H1 (cell line): ENCODE data around the gene NPAS4. TPM values are rescaled to one million over a fixed set of nuclear protein-coding genes. Genes with fewer than 3 reads are reported as not detected.

ENCODE experiments used
- CTCF ChIA-PET: fragments of 300-600 bp; sonication (Branson Sonifier 250); formaldehyde crosslinking; loops from one replicate; lab custom pipeline; 2021; ENCODE audit not compliant: partially characterized antibody; lab: Charles Lee
- POLR2A ChIA-PET: fragments of 300-600 bp; sonication (Branson Sonifier 250); formaldehyde crosslinking; loops from one replicate; lab custom pipeline; 2021; ENCODE audit warnings: inconsistent platforms; ENCODE audit not compliant: partially characterized antibody; lab: Charles Lee
- DNase-seq, 2 experiments: peaks; one replicate each; pipeline versions ENCODE4 v3.0.0 to v3.0.0-alpha.2; 2010 to 2022; ENCODE audit warnings: low spot score in 2 of 2, low read depth in 1 of 2, mixed read lengths in 1 of 2
- FAIRE-seq: peaks from 2 replicates; lab custom pipeline; 2011; peaks lifted over from hg19 to GRCh38; lab: Jason Lieb, UNC
- H2AFZ ChIP-seq: 2 replicates; pipeline ENCODE4 v1.8.1; 2012; ENCODE audit warnings: low read length, inconsistent platforms
- H2AK5ac ChIP-seq: 2 replicates; pipeline ENCODE4 v1.6.1; 2013; ENCODE audit warnings: low read depth, low read length
- H2BK120ac ChIP-seq: replicated peaks from 2 replicates; pipeline ENCODE3; 2013; ENCODE audit warnings: low read depth, low read length, inconsistent platforms
- H2BK12ac ChIP-seq: 2 replicates; pipeline ENCODE4 v1.6.1; 2013; ENCODE audit warnings: low read depth, low read length
- H2BK15ac ChIP-seq: 2 replicates; pipeline ENCODE4 v1.6.1; 2013; ENCODE audit warnings: low read length
- H2BK20ac ChIP-seq: 2 replicates; pipeline ENCODE4 v1.6.1; 2013; ENCODE audit warnings: low read length
- H2BK5ac ChIP-seq: 2 replicates; pipeline ENCODE4 v1.6.1; 2013; ENCODE audit warnings: low read depth, low read length
- H3K14ac ChIP-seq: 2 replicates; pipeline ENCODE4 v1.6.1; 2013; ENCODE audit warnings: inconsistent platforms; ENCODE audit not compliant: insufficient read length
- H3K18ac ChIP-seq: 2 replicates; pipeline ENCODE4 v1.6.1; 2013; ENCODE audit warnings: low read length; ENCODE audit errors: extremely low read depth
- H3K23ac ChIP-seq: 2 replicates; pipeline ENCODE4 v1.6.1; 2013; ENCODE audit warnings: inconsistent platforms; ENCODE audit not compliant: insufficient read length
- H3K23me2 ChIP-seq: 2 replicates; pipeline ENCODE4 v1.6.1; 2013; ENCODE audit warnings: low read depth, low read length
- H3K27ac ChIP-seq: 2 replicates; pipeline ENCODE4 v1.6.1; 2011; ENCODE audit warnings: low read depth, low read length, inconsistent platforms
- H3K27me3 ChIP-seq, 4 experiments: replicated peaks in 1 of 4; 1 replicate in 1 of 4; 2 replicates in 3 of 4; pipeline versions ENCODE4 v1.6.1 to v1.8.1; 2011 to 2013; ENCODE audit warnings: low read length in 3 of 4, mild to moderate bottlenecking in 3 of 4, inconsistent platforms in 2 of 4, mixed read lengths in 2 of 4, moderate library complexity in 1 of 4; ENCODE audit not compliant: control insufficient read depth in 3 of 4, insufficient read depth in 3 of 4; ENCODE audit errors: extremely low read depth in 1 of 4
- H3K36me3 ChIP-seq, 4 experiments: 2 replicates each; pipeline versions ENCODE4 v1.6.1 to v1.8.1; 2011 to 2013; ENCODE audit warnings: mild to moderate bottlenecking in 4 of 4, low read length in 3 of 4, moderate library complexity in 2 of 4, control low read depth in 1 of 4, inconsistent platforms in 1 of 4; ENCODE audit not compliant: insufficient read depth in 4 of 4, control insufficient read depth in 2 of 4
- H3K4ac ChIP-seq: replicated peaks from 2 replicates; pipeline ENCODE3; 2013; ENCODE audit warnings: low read length, low read depth, mixed read lengths, inconsistent platforms; ENCODE audit not compliant: insufficient read length
- H3K4me1 ChIP-seq, 4 experiments: replicated peaks in 1 of 4; 1 replicate in 1 of 4; 2 replicates in 3 of 4; pipeline versions ENCODE4 v1.6.1 to v1.8.1; 2011 to 2013; ENCODE audit warnings: low read length in 3 of 4, inconsistent platforms in 2 of 4, mixed read lengths in 1 of 4; ENCODE audit not compliant: insufficient read depth in 4 of 4, control insufficient read depth in 3 of 4
- H3K4me2 ChIP-seq, 2 experiments: 2 replicates each; pipeline versions ENCODE4 v1.6.1 to v1.8.1; 2011 to 2013; ENCODE audit warnings: low read depth in 2 of 2, low read length in 2 of 2, control low read depth in 1 of 2, inconsistent platforms in 1 of 2, mild to moderate bottlenecking in 1 of 2; ENCODE audit not compliant: insufficient read depth in 1 of 2
- H3K4me3 ChIP-seq, 4 experiments: fragments of 200-600, 300-600 bp in 1 of 4; sonication (generic), shearing (Covaris generic), sonication (Bioruptor Twin) in 1 of 4; 2 replicates each; pipeline versions ENCODE4 v1.5.1 to v1.8.1; 2011 to 2016; ENCODE audit warnings: low read length in 4 of 4, low read depth in 3 of 4, control low read depth in 2 of 4, inconsistent platforms in 2 of 4, mild to moderate bottlenecking in 2 of 4, mixed read lengths in 1 of 4, moderate library complexity in 1 of 4; ENCODE audit not compliant: insufficient read depth in 2 of 4; ENCODE audit errors: extremely low read depth in 1 of 4
- H3K56ac ChIP-seq: replicated peaks from 2 replicates; pipeline ENCODE3; 2013; ENCODE audit warnings: low read depth, mild to moderate bottlenecking, mixed read lengths, low read length, inconsistent platforms; ENCODE audit not compliant: insufficient read length
- H3K79me1 ChIP-seq: 2 replicates; pipeline ENCODE4 v1.6.1; 2013; ENCODE audit warnings: low read depth, low read length, control low read depth
- H3K79me2 ChIP-seq, 2 experiments: 2 replicates each; pipeline versions ENCODE4 v1.6.1 to v1.8.1; 2012 to 2013; ENCODE audit warnings: low read length in 2 of 2, mild to moderate bottlenecking in 2 of 2, inconsistent platforms in 1 of 2; ENCODE audit not compliant: insufficient read depth in 2 of 2, control insufficient read depth in 1 of 2
- H3K9ac ChIP-seq, 4 experiments: replicated peaks in 1 of 4; 1 replicate in 1 of 4; 2 replicates in 3 of 4; pipeline versions ENCODE4 v1.6.1 to v1.8.1; 2011 to 2013; ENCODE audit warnings: low read depth in 3 of 4, low read length in 3 of 4, control low read depth in 2 of 4, mild to moderate bottlenecking in 2 of 4, moderate library complexity in 2 of 4, inconsistent platforms in 1 of 4; ENCODE audit errors: extremely low read depth in 1 of 4
- H3K9me3 ChIP-seq, 2 experiments: 2 replicates each; pipeline versions ENCODE4 v1.6.1 to v1.8.1; 2012 to 2013; ENCODE audit warnings: mild to moderate bottlenecking in 2 of 2, moderate library complexity in 2 of 2, control low read depth in 1 of 2, inconsistent platforms in 1 of 2, low read depth in 1 of 2, low read length in 1 of 2, mixed read lengths in 1 of 2; ENCODE audit not compliant: insufficient read depth in 2 of 2
- H4K20me1 ChIP-seq, 2 experiments: replicated peaks in 1 of 2; 2 replicates each; pipeline versions ENCODE3 to v1.8.1; 2011 to 2013; ENCODE audit warnings: inconsistent platforms in 2 of 2, low read length in 2 of 2, mild to moderate bottlenecking in 1 of 2; ENCODE audit not compliant: insufficient read depth in 2 of 2, control insufficient read depth in 1 of 2
- H4K5ac ChIP-seq: 2 replicates; pipeline ENCODE4 v1.6.1; 2013; ENCODE audit warnings: low read length, low read depth, mixed read lengths, inconsistent platforms; ENCODE audit not compliant: insufficient read length
- H4K8ac ChIP-seq: 2 replicates; pipeline ENCODE4 v1.8.0; 2013; ENCODE audit warnings: mild to moderate bottlenecking, moderate library complexity, low read length, inconsistent platforms; ENCODE audit not compliant: insufficient read depth; ENCODE audit errors: extremely low read depth
- H4K91ac ChIP-seq: replicated peaks from 2 replicates; pipeline ENCODE3; 2013; ENCODE audit warnings: low read length, mixed read lengths, inconsistent platforms; ENCODE audit not compliant: insufficient read length
- CTBP2 ChIP-seq: IDR thresholded peaks from 2 replicates; pipeline ENCODE4 v1.7.0; 2011; ENCODE audit warnings: borderline replicate concordance, mild to moderate bottlenecking, moderate library complexity, mixed read lengths, low read length; ENCODE audit not compliant: insufficient read depth, insufficient read length
- HDAC6 ChIP-seq: IDR thresholded peaks from one replicate; pipeline ENCODE4 v1.7.1; 2012; ENCODE audit warnings: low read depth, mild to moderate bottlenecking, inconsistent platforms, low read length, moderate library complexity
- NANOG ChIP-seq: IDR thresholded peaks from 2 replicates; pipeline ENCODE4 v1.6.1; 2011; ENCODE audit warnings: low read length, low read depth, mild to moderate bottlenecking, inconsistent platforms; ENCODE audit not compliant: insufficient read depth, poor library complexity, severe bottlenecking
- RXRA ChIP-seq: IDR thresholded peaks from 2 replicates; pipeline ENCODE4 v1.6.1; 2011; ENCODE audit warnings: low read depth, mild to moderate bottlenecking, low read length, moderate library complexity; ENCODE audit not compliant: insufficient read depth
- SIN3A ChIP-seq, 2 experiments: IDR thresholded peaks in 1 of 2; conservative IDR thresholded peaks in 1 of 2; 2 replicates each; pipeline ENCODE4 v1.6.1; 2011 to 2012; ENCODE audit warnings: low read length in 2 of 2, improper control_type of control experiment in 1 of 2, low read depth in 1 of 2, mild to moderate bottlenecking in 1 of 2
- SP1 ChIP-seq: IDR thresholded peaks from 2 replicates; pipeline ENCODE4 v1.6.1; 2011; ENCODE audit warnings: low read depth, low read length
- SP2 ChIP-seq: IDR thresholded peaks from 2 replicates; pipeline ENCODE4 v1.6.1; 2012; ENCODE audit warnings: mild to moderate bottlenecking, low read length, inconsistent platforms
- TEAD4 ChIP-seq: IDR thresholded peaks from 2 replicates; pipeline ENCODE4 v1.6.1; 2012; ENCODE audit warnings: low read depth, low read length, inconsistent platforms, mixed read lengths
- USF2 ChIP-seq: IDR thresholded peaks from 2 replicates; pipeline ENCODE4 v1.6.1; 2011; ENCODE audit warnings: low read length, improper control_type of control experiment
- WGBS, 2 experiments: shearing (Covaris generic) in 1 of 2; methylation state at CpG; one replicate each; pipeline versions ENCODE4 v1.1.6 to v1.1.7; 2013 to 2015; ENCODE audit warnings: low lambda C conversion rate in 2 of 2, mixed read lengths in 2 of 2, inconsistent platforms in 1 of 2, low coverage in 1 of 2, missing lambda C conversion rate in 1 of 2; ENCODE audit not compliant: insufficient replicate concordance in 2 of 2, insufficient coverage in 1 of 2, insufficient read length in 1 of 2; ENCODE audit errors: extremely low coverage in 1 of 2, missing lambda C conversion rate in 1 of 2; 5-methylcytosine and 5-hydroxymethylcytosine counted together
- polyA plus RNA-seq, 7 experiments: library from polyadenylated mRNA; depleted of rRNA in 3 of 7; stranded (reverse) in 5 of 7; unstranded in 2 of 7; fragments of >200 nt in 5 of 7; fragments of 200-250 nt in 2 of 7; gene quantifications; 1 replicate in 5 of 7; 2 replicates in 1 of 7; 4 replicates in 1 of 7; pipeline versions ENCODE4 v1.2.1 to v1.2.3, GENCODE V29; 2011 to 2013; ENCODE audit warnings: missing spikeins in 2 of 7, mixed read lengths in 2 of 7
- total RNA-seq: library from RNA; stranded (reverse); fragmentation: NEBNext Ultra II Directional; extraction: Animal tissue kit (Norgen Biotek cat#: 25700); gene quantifications from 2 replicates; pipeline ENCODE4 v1.2.1, GENCODE V29; 2021

Gene NPAS4
- total and polyA plus RNA-seq, 2 of the 8 experiments (the other 6 are each of a cell fraction or from before 2014, with no cell fraction given) = 0.73 to 0.99 TPM

DNA sequence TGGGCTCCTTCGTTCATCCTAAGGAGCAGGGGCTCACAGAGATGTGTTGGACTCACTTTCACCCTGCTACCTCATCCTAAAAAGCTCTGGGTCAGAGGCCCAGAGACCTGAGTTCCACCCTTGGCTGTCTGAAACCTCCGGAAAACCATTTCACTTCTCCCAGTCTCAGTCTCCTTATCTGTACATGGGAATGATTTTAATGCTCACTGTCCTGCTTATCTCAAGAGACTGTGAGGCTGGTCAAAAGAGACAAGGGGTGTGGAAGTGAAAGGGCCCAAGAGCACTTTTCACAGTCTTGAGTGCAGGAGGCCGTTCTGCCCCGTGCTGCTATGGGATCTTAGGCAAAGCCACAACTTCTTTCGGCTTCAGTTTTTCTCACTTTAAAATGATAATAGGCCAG lies 13.2 kb upstream of the NPAS4 start:
- POLR2A ChIA-PET = interaction anchor here (0.6 to 7.7 kb wide), 5 partner anchors 15 to 230 kb away, joined by 3 to 78 read pairs (median 6); partner anchors contain the start of genes DPP3 and NPAS4
- H3K27ac ChIP-seq = no peak overlapping the region
- no peak for TF ChIP-seq SP1
- TF ChIP-seq HDAC6 = no peak
- no peak for TF ChIP-seq USF2
- no peak for TF ChIP-seq SIN3A (conservative IDR thresholded peaks at IDR 0.05 in 1 of 2, IDR thresholded peaks at IDR 0.05 in 1 of 2; ENCODE audit: low read depth in 1 of 2, low read length in 2 of 2)
- no peak for TF ChIP-seq NANOG
- TF ChIP-seq CTBP2 = no peak
- no peak for TF ChIP-seq TEAD4
- TF ChIP-seq SP2 = no peak
- no peak for TF ChIP-seq RXRA

More for the DNA sequence above, 13.2 kb upstream of the NPAS4 start:
- Histone ChIP-seq H3K36me3 (no peaks in the 10 kb centered on the region), H2BK5ac (no peak overlapping the region), H3K27me3 (peaks cover 0 to 10% (median 2%) of the 10 kb centered on the region in 4 experiments; a peak in 3 of 7 replicates), H3K79me2 (no peaks in the 10 kb centered on the region), H4K5ac (no peak overlapping the region), H2AK5ac (no peak overlapping the region), H3K4me1 (peaks cover 0 to 8% (median 7%) of the 10 kb centered on the region in 4 experiments; a peak in 5 of 7 replicates), H4K20me1 (no peaks in the 10 kb centered on the region), H4K8ac (no peak overlapping the region), H3K23ac (no peak overlapping the region), H2BK120ac (no peak overlapping the region), H4K91ac (no peak overlapping the region), H3K14ac (no peak overlapping the region), H3K79me1 (no peaks in the 10 kb centered on the region), H3K18ac (no peak overlapping the region), H2BK12ac (no peak overlapping the region), H3K4ac (no peak overlapping the region), H2AFZ (no peak overlapping the region), H3K4me3 (no peak overlapping the region), H2BK15ac (no peak overlapping the region), H3K9me3 (no peaks in the 10 kb centered on the region), H3K56ac (no peak overlapping the region), H3K23me2 (peaks cover 2% of the 10 kb centered on the region; the same call in 1 of the 2 replicates), H3K9ac (no peak overlapping the region), H3K4me2 (no peak overlapping the region), H2BK20ac (no peak overlapping the region)
- CTCF ChIA-PET = interaction anchor here (0.8 to 9.7 kb wide), 21 partner anchors 10 to 287 kb away, joined by 3 to 202 read pairs (median 5); partner anchors contain the start of genes MRPL11, NPAS4, PELI3 and RBM4B
- WGBS, 2 experiments = 82% methylated on average over 5 of the region's 5 CpGs; no CpG with 5 or more reads in 1 of the 2 experiments
- DNase-seq = no peak
- no peak for FAIRE-seq
